Glutamatergic neuron (in vitro differentiated cells): ENCODE measurements around the gene PDE2A. TPM values are rescaled to one million over a fixed set of nuclear protein-coding genes. Genes with fewer than 3 reads are reported as not detected.

Experiments used
- DNase-seq: peaks from one replicate; pipeline ENCODE4 v3.0.0; 2022
- H3K27ac Mint-ChIP-seq: one replicate; pipeline ENCODE4 v1.8.0; 2020; ENCODE audit warnings: mild to moderate bottlenecking, mixed read lengths, inconsistent platforms; ENCODE audit not compliant: unreplicated experiment
- H3K27me3 Mint-ChIP-seq: one replicate; pipeline ENCODE4 v1.8.0; 2020; ENCODE audit warnings: mild to moderate bottlenecking, moderate library complexity, mixed read lengths, inconsistent platforms; ENCODE audit not compliant: unreplicated experiment
- H3K36me3 Mint-ChIP-seq: one replicate; pipeline ENCODE4 v1.8.0; 2020; ENCODE audit warnings: mild to moderate bottlenecking, mixed read lengths, inconsistent platforms; ENCODE audit not compliant: unreplicated experiment
- H3K4me1 Mint-ChIP-seq: one replicate; pipeline ENCODE4 v1.8.0; 2020; ENCODE audit warnings: mild to moderate bottlenecking, low read depth, mixed read lengths, inconsistent platforms; ENCODE audit not compliant: unreplicated experiment
- H3K4me3 Mint-ChIP-seq: one replicate; pipeline ENCODE4 v1.8.0; 2020; ENCODE audit warnings: mild to moderate bottlenecking, mixed read lengths, inconsistent platforms; ENCODE audit not compliant: unreplicated experiment
- H3K9me3 Mint-ChIP-seq: one replicate; pipeline ENCODE4 v1.8.0; 2020; ENCODE audit warnings: mild to moderate bottlenecking, moderate library complexity, mixed read lengths, inconsistent platforms; ENCODE audit not compliant: unreplicated experiment
- total RNA-seq: library from RNA; stranded (reverse); fragmentation: NEBNext Ultra II Directional; extraction: Animal tissue kit (Norgen Biotek cat#: 25700); gene quantifications from one replicate; pipeline ENCODE4 v1.2.1, GENCODE V29; 2021; ENCODE audit not compliant: unreplicated experiment
- TF ChIP-seq, protein P1 (sequence below): fragments of 200-600 bp; sonication (generic); IDR thresholded peaks from one replicate; pipeline ENCODE4 v1.5.0; 2021; ENCODE audit not compliant: partially characterized antibody, unreplicated experiment

Gene PDE2A
- total RNA-seq, 1 donor from 2014 or later = 16.9 TPM

DNA sequence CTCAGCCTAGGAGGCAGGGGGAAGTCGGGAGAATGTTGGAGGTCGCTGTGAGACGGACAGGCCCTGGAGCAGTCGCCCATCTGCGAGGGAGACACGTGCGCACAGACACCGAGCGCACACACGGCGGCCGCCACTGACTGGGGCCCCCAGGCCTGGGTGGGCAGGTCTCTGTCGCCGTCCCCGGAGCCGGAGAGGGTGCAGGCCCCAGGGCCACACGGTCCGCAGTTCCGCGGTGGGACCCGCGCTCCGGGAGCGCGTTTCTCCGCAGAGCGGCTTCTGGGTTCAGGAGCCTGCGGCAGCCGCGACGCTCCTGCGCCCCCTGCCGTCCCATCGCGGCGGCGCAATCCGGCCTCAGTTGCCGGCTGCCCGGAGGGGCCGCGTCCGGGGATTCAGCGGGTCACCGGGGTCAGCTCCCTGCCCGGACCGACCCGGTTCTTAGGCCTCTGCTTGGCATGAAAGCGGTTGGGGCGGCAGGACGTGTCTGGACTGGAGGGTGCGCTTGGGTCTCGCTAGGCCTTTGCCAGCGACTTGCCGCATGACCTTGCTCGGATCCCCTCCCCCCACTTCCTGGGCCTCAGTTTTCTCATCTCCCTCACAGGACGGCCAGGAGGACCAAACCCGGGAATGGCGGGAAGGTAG lies 31.2 kb downstream of the PDE2A start:
- no peaks in the 10 kb centered on the region for H3K36me3 Mint-ChIP-seq
- no peak overlapping the region for H3K27ac Mint-ChIP-seq
- TF ChIP-seq, protein P1, sequence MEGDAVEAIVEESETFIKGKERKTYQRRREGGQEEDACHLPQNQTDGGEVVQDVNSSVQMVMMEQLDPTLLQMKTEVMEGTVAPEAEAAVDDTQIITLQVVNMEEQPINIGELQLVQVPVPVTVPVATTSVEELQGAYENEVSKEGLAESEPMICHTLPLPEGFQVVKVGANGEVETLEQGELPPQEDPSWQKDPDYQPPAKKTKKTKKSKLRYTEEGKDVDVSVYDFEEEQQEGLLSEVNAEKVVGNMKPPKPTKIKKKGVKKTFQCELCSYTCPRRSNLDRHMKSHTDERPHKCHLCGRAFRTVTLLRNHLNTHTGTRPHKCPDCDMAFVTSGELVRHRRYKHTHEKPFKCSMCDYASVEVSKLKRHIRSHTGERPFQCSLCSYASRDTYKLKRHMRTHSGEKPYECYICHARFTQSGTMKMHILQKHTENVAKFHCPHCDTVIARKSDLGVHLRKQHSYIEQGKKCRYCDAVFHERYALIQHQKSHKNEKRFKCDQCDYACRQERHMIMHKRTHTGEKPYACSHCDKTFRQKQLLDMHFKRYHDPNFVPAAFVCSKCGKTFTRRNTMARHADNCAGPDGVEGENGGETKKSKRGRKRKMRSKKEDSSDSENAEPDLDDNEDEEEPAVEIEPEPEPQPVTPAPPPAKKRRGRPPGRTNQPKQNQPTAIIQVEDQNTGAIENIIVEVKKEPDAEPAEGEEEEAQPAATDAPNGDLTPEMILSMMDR = peak; percentile 99
- H3K4me1 Mint-ChIP-seq = peaks cover 2% of the 10 kb centered on the region
- H3K27me3 Mint-ChIP-seq = peaks cover 6% of the 10 kb centered on the region
- no peak overlapping the region for H3K4me3 Mint-ChIP-seq
- no peaks in the 10 kb centered on the region for H3K9me3 Mint-ChIP-seq
- peak; percentile 78 for DNase-seq

- H3K9me3 Mint-ChIP-seq = peaks cover 2% of the 10 kb centered on the region
- DNase-seq = peak; percentile 51
- H3K4me3 Mint-ChIP-seq = peak overlapping the region; percentile 44
- TF ChIP-seq, protein P1 = no peak
- H3K27me3 Mint-ChIP-seq = peaks cover 4% of the 10 kb centered on the region
- no peaks in the 10 kb centered on the region for H3K36me3 Mint-ChIP-seq
- H3K27ac Mint-ChIP-seq = no peak overlapping the region
- H3K4me1 Mint-ChIP-seq = peaks cover 3% of the 10 kb centered on the region
Measured at GRCh38 chr11:72642043-72642883, 32.0 kb downstream of the PDE2A start.

DNA sequence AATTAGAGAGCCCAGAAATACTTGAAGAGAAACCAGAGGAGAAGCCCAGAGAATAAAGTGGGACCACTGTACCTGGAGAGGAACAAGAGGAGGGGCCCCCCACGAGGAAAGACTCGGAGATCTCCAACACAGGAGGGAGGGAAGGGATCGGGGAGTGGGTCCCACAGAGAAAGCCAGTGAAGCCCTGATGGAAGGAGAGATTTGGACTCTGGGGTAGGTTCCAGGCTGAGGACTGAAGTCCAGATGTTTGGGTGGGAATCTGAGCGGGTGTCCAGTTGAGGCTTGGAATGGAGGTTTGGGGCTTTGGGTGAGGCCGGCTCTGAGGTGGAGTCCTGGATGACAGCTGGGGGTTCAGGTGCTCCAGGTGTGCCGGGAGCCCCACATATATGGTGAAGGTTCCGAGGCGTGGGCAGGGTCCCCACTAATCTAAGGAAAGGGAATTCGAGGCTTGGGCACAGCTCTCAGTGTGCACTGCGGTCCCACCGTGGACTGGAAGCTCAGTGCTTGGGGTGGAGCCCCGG lies 32.6 kb downstream of the PDE2A start:
- Mint-ChIP-seq H3K9me3 (peaks cover 2% of the 10 kb centered on the region), H3K27me3 (peaks cover 8% of the 10 kb centered on the region), H3K4me3 (no peak overlapping the region), H3K4me1 (peaks cover 9% of the 10 kb centered on the region), H3K36me3 (no peaks in the 10 kb centered on the region), H3K27ac (no peak overlapping the region)
- no peak for DNase-seq
- TF ChIP-seq, protein P1 = no peak

GRCh38 chr11:72639502-72640375 lies 34.5 kb downstream of the PDE2A start:
- Mint-ChIP-seq H3K4me3 (no peak overlapping the region), H3K27ac (no peak overlapping the region), H3K4me1 (peaks cover 15% of the 10 kb centered on the region)

More at GRCh38 chr11:72639502-72640375, 34.5 kb downstream of the PDE2A start:
- H3K36me3 Mint-ChIP-seq = no peaks in the 10 kb centered on the region
- TF ChIP-seq, protein P1 = no peak
- H3K9me3 Mint-ChIP-seq = peaks cover 4% of the 10 kb centered on the region
- H3K27me3 Mint-ChIP-seq = peaks cover 11% of the 10 kb centered on the region
- no peak for DNase-seq
